RWPE1 (cell line): ENCODE data around the gene ZBED3.

Experiments
- CTCF ChIA-PET: fragments of 350-600 bp; sonication (Branson Sonifier 250); formaldehyde crosslinking; extraction: SDS; loops from one replicate; lab custom pipeline; 2021; lab: Yijun Ruan, JAX
- POLR2A ChIA-PET: fragments of 400-600 bp; formaldehyde crosslinking; extraction: SDS; loops from one replicate; lab custom pipeline; 2020; ENCODE audit warnings: antibody characterized with exemption; ENCODE audit not compliant: low non-redundant PET; lab: Yijun Ruan, JAX
- DNase-seq: peaks from one replicate; pipeline ENCODE4 v3.0.0; 2012; ENCODE audit warnings: low spot score
- H3K27ac ChIP-seq: fragments of 450-650 bp; 2 replicates; pipeline ENCODE4 v1.5.1; 2017
- CTCF ChIP-seq: fragments of 450-650 bp; conservative IDR thresholded peaks from 2 replicates; pipeline ENCODE4 v1.5.1; 2017; ENCODE audit warnings: low read depth, mild to moderate bottlenecking

The ZBED3 gene

DNA sequence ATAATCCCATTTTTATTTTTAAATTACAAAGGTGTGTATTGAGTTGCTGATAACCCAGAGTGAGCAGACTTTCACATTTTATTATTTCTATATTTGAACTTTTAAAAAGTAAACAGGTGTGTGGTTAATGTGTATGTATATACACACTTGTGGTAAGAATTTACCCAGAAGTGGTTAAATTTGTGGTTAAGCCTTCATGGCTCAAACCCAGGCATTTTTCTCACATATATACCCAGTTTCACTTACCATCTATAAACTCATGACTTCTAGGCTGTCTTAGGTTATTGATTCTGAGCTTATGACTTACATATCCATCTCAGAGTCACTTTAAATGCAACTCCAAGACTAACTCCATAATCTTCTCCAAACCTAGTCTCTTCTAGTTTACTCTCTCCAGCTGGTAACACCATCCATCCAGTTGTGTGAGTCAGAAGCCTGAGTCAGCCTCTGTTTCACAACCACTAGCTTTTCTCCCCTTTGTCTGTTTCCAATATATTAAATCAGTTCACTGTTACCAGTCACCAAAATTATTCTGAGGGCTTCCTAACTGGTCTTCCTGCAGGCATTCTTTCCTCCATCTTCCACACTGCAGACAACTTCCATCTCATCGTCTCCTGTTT lies 20.2 kb downstream of the ZBED3 start:
- H3K27ac ChIP-seq, result no peak overlapping the region
- CTCF ChIA-PET, result interaction anchor here (0.9 kb wide), 1 partner anchor 1958 kb away, joined by 3 read pairs; no protein-coding TSS in a partner anchor
- POLR2A ChIA-PET, result no interaction called here
- no peak for DNase-seq
- no peak for TF ChIP-seq CTCF

DNA sequence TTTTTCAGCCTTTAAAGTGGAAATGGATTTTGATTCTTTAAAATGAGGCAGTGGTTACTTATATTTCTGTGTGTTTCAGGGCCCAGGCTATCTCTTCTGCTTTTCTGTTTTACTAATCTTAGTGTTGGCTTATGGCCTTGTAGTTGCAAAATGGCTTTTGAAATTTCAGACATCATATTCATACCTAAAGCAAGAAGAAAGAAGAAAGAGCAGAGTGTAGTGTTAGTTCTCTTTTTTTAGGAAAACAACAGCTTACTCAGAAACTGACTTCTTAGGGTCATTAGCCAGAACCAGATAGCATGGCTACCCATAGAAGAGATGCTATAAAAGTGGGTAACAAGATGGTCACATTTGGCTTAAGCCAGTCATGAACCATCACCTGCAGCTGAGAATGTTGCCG lies 20.9 kb downstream of the ZBED3 start:
- no peak for TF ChIP-seq CTCF
- ChIA-PET POLR2A (no interaction called here), CTCF (interaction anchor here (0.9 kb wide), 1 partner anchor 1959 kb away, joined by 3 read pairs; no protein-coding TSS in a partner anchor)
- DNase-seq, result no peak
- H3K27ac ChIP-seq, result no peak overlapping the region

DNA sequence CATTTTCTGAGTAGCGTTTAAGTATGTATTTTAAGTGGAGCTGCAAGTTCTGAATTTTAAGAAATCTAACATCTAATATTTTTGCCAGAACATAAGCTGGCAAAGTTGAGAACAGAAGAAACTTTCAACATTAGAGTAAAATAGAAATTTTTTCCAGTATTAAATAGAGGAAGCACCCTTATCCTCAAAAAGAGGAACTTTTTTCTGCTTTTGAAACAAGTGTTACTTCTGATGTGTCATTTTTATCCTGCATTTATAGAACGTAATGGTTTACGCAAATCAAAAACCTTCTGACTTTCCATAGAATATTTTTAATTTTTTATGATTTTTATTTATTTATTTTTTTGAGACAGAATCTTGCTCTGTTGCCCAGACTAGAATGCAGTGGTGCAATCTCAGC lies 21.8 kb downstream of the ZBED3 start:
- H3K27ac ChIP-seq, result no peak overlapping the region
- CTCF ChIA-PET, result interaction anchor here (0.5 kb wide), 1 partner anchor 30 kb away, joined by 4 read pairs; no protein-coding TSS in a partner anchor
- no peak for TF ChIP-seq CTCF
- no peak for DNase-seq
- POLR2A ChIA-PET, result no interaction called here

GRCh38 chr5:77064040-77064439 lies 23.0 kb downstream of the ZBED3 start:
- ChIA-PET CTCF (interaction anchor here (0.7 to 0.8 kb wide), 3 partner anchors 11 to 166 kb away, joined by 3 to 4 read pairs (median 3); no protein-coding TSS in a partner anchor), POLR2A (no interaction called here)
- H3K27ac ChIP-seq, result no peak overlapping the region
- TF ChIP-seq CTCF, result 0 out of 2 replicates have a peak, but pooled peaks have one; percentile 16
- no peak for DNase-seq

DNA sequence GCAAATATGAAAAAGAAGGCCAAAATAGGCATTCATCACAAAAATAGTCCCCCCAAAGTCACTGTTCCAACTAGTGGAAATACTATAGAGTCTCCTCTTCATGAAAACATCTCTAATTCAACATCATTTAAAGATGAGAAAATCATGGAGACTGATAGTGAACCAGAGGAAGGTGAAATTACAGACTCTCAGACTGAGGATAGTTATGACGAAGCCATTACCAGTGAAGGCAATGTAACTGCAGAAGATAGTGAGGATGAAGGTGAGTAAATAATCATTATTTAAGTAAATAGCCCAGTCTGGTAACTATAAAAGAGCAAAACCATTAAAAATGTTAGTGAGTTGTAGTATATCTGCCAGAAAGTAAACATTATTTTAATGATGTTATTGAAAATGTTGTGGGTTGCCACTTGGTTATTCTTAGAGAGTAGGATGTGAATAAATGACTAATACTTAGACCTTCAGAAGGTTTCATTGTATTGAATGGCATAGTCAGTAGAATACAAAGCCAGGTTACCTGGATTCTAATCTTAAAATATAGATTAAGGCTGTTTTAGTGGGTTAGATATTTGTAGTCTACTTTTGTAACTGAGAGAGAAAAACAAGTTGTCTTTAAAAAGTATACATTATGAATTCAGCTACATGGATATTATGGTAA lies 40.5 kb downstream of the ZBED3 start:
- POLR2A ChIA-PET, result no interaction called here
- CTCF ChIA-PET, result interaction anchor here (0.6 kb wide), 1 partner anchor 510 kb away, joined by 3 read pairs; no protein-coding TSS in a partner anchor
- no peak overlapping the region for H3K27ac ChIP-seq
- no peak for DNase-seq
- TF ChIP-seq CTCF, result no peak

GRCh38 chr5:77035950-77036349 lies 51.1 kb downstream of the ZBED3 start:
- no peak overlapping the region for H3K27ac ChIP-seq
- no peak for DNase-seq
- ChIA-PET POLR2A (no interaction called here), CTCF (interaction anchor here (0.7 kb wide), 1 partner anchor 29 kb away, joined by 4 read pairs; no protein-coding TSS in a partner anchor)
- no peak for TF ChIP-seq CTCF
